WERI-Rb-1 (cell line): ENCODE data around the gene RPS6KA4.

ENCODE experiments used
- DNase-seq: peaks from one replicate; pipeline ENCODE4 v3.0.0-alpha.2; 2020
- H3K27ac ChIP-seq: fragments of 250-450 bp; sonication (Bioruptor Pico); 2 replicates; pipeline ENCODE4 v1.5.1; 2020; ENCODE audit warnings: mild to moderate bottlenecking, moderate library complexity
- H3K27me3 ChIP-seq: fragments of 250-450 bp; sonication (Bioruptor Pico); 2 replicates; pipeline ENCODE4 v1.5.1; 2021; ENCODE audit warnings: mild to moderate bottlenecking, low read depth, moderate library complexity; ENCODE audit not compliant: insufficient read depth, severe bottlenecking
- H3K36me3 ChIP-seq: fragments of 250-450 bp; sonication (Bioruptor Pico); 2 replicates; pipeline ENCODE4 v1.5.1; 2020; ENCODE audit warnings: mild to moderate bottlenecking, moderate library complexity
- H3K4me3 ChIP-seq: 2 replicates; pipeline ENCODE4 v1.5.1; 2011; ENCODE audit warnings: low read depth, mild to moderate bottlenecking, control low read depth, low read length
- H3K9me3 ChIP-seq: fragments of 250-450 bp; sonication (Bioruptor Pico); 2 replicates; pipeline ENCODE4 v1.5.1; 2021; ENCODE audit warnings: mild to moderate bottlenecking, moderate library complexity; ENCODE audit not compliant: severe bottlenecking
- TF ChIP-seq, protein P1 (sequence below): IDR thresholded peaks from 2 replicates; pipeline ENCODE4 v1.5.1; 2011; ENCODE audit warnings: low read depth, mild to moderate bottlenecking, control low read depth, inconsistent platforms, low read length

RPS6KA4 gene

DNA sequence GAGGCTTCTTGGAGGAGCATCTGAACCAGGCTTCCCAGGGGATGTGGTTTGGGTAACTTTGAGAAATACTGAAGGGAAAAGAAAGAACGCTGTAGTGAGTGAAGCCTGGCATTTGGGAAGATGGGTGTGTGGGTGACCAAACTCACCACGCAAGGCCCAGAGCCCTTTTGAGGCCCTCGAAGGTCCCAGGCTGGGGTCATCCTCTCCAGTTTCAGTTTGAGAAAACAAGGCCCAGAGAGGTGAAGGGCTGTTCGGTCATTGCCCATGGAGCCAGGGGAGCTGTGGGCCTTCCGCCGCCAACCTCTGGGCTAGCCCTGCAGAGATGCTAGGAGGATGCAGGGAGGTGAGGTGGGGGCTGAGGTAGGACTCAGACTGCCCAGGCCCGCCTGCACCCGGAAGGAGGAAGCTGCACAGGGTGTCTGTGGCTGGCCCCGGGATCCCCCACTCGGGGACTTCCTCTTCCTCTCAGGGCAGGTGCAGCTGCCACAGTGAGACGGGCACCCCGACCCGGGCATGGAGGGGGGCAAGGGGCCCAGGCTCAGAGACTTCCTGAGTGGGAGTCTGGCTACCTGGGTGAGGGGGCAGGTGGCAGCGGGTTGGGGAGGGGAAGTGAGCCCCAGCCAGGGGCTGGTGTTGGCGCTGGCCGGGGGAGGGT, 19.1 kb upstream of the RPS6KA4 start, which contains the start of gene CCDC88B:
Gene CCDC88B (plus strand): TSS at position 451 of the 655 bp plus-strand sequence. CDS start 63 bp downstream, at position 514.
- peak; percentile 10 for DNase-seq
- TF ChIP-seq, protein P1, sequence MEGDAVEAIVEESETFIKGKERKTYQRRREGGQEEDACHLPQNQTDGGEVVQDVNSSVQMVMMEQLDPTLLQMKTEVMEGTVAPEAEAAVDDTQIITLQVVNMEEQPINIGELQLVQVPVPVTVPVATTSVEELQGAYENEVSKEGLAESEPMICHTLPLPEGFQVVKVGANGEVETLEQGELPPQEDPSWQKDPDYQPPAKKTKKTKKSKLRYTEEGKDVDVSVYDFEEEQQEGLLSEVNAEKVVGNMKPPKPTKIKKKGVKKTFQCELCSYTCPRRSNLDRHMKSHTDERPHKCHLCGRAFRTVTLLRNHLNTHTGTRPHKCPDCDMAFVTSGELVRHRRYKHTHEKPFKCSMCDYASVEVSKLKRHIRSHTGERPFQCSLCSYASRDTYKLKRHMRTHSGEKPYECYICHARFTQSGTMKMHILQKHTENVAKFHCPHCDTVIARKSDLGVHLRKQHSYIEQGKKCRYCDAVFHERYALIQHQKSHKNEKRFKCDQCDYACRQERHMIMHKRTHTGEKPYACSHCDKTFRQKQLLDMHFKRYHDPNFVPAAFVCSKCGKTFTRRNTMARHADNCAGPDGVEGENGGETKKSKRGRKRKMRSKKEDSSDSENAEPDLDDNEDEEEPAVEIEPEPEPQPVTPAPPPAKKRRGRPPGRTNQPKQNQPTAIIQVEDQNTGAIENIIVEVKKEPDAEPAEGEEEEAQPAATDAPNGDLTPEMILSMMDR: no peak
- H3K4me3 ChIP-seq: no peak within 1 kb of the TSS
- no peaks in the 10 kb centered on the region for H3K36me3 ChIP-seq
- no peaks in the 10 kb centered on the region for H3K27me3 ChIP-seq
- no peaks in the 10 kb centered on the region for H3K9me3 ChIP-seq
- H3K27ac ChIP-seq: peak within 1 kb of the TSS; percentile 99

DNA sequence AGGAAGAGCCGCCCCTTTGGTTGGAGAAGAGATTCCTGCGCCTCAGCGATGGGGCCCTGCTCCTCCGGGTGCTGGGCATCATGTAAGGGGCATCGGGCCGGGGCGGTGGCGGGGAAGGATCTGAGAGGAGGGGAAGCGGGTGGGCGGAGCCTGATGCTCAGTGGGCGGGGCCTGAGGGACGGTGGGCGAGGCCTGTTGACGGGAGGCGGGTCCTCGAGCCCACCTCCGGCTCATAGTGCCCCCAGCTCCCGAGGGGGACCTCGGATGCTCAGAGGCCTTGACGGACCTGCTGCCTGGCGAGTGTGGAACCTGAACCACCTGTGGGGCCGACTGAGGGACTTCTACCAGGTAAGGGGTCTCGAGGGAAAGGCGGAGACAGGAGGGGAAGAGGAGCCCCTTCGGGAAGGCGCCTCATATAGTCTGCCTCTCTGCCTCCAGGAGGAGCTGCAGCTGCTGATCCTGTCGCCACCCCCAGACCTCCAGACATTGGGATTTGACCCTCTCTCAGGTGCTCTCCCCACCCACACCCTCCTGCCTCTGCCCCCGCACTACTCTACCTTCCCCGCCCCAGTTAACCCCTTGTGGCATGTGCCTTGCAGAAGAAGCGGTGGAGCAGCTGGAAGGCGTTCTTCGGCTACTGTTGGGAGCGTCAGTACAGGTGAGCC, 18.2 kb upstream of the RPS6KA4 start:
- TF ChIP-seq, protein P1: peak; percentile 35; the same call in 1 of the 2 replicates
- peak; percentile 31 for DNase-seq
- Histone ChIP-seq H3K9me3 (no peaks in the 10 kb centered on the region), H3K27me3 (no peaks in the 10 kb centered on the region), H3K36me3 (no peaks in the 10 kb centered on the region), H3K27ac (peak overlapping the region; percentile 99), H3K4me3 (no peak overlapping the region)

DNA sequence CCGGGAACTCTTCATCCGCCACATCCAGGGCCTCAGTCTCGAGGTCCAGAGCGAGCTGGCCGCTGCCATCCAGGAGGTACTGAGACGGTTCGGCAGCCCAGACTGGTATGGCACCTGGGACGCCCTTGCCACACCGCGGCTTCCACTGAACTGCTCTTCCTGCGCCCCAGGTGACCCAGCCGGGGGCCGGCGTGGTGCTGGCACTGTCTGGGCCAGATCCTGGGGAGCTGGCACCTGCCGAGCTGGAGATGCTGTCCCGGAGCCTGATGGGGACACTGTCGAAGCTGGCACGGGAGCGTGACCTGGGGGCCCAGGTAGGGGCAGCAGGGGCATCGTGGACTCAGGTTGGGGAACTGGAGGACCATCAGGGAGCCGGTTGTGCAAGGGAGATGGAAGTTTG, 17.5 kb upstream of the RPS6KA4 start:
- H3K4me3 ChIP-seq: no peak overlapping the region; the same call in 1 of the 2 replicates
- no peaks in the 10 kb centered on the region for H3K36me3 ChIP-seq
- no peaks in the 10 kb centered on the region for H3K27me3 ChIP-seq
- peak overlapping the region; percentile 99 for H3K27ac ChIP-seq
- TF ChIP-seq, protein P1: no peak
- DNase-seq: no peak
- H3K9me3 ChIP-seq: no peaks in the 10 kb centered on the region

DNA sequence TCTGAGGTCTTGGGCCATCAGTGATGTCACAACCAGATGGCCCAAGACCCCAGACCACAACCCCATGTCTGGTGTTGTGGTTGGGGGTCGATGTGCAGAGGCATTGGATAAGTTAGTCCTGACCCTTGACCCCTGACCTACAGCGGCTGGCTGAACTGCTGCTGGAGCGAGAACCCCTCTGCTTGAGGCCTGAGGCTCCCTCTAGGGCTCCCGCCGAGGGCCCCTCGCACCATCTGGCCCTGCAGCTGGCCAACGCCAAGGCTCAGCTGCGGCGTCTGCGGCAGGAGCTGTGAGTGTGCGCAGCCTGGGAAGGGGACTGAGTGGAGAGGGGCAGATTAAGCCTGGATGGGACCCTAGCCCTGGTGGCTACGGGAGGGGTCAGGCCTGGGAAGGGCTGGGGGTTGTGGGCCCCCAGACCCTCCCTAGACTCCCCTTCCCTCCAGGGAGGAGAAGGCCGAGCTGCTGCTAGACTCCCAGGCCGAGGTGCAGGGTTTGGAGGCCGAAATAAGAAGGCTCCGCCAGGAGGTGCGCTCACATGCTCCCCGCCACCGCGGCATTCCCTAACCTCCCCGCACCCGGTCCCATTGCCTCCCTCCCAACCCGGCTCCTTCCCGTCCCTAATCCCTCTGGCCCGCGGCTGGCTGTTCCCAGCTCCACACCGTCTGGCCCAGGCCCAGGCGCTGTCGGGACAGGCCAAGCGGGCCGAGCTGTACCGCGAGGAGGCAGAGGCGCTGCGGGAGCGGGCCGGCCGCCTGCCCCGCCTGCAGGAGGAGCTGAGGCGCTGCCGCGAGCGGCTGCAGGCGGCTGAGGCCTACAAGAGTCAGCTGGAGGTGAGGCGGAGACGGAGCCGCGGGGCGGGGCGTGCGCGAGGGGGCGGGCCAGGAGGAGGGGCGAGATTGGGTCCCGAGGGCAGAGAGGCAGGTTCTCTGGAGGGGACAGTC, 16.8 kb upstream of the RPS6KA4 start:
- DNase-seq: peak; percentile 94
- Histone ChIP-seq H3K27me3 (no peaks in the 10 kb centered on the region), H3K27ac (peak overlapping the region; percentile 99), H3K9me3 (no peaks in the 10 kb centered on the region), H3K4me3 (peak overlapping the region; percentile 43), H3K36me3 (no peaks in the 10 kb centered on the region)
- TF ChIP-seq, protein P1: peak; percentile 41

DNA sequence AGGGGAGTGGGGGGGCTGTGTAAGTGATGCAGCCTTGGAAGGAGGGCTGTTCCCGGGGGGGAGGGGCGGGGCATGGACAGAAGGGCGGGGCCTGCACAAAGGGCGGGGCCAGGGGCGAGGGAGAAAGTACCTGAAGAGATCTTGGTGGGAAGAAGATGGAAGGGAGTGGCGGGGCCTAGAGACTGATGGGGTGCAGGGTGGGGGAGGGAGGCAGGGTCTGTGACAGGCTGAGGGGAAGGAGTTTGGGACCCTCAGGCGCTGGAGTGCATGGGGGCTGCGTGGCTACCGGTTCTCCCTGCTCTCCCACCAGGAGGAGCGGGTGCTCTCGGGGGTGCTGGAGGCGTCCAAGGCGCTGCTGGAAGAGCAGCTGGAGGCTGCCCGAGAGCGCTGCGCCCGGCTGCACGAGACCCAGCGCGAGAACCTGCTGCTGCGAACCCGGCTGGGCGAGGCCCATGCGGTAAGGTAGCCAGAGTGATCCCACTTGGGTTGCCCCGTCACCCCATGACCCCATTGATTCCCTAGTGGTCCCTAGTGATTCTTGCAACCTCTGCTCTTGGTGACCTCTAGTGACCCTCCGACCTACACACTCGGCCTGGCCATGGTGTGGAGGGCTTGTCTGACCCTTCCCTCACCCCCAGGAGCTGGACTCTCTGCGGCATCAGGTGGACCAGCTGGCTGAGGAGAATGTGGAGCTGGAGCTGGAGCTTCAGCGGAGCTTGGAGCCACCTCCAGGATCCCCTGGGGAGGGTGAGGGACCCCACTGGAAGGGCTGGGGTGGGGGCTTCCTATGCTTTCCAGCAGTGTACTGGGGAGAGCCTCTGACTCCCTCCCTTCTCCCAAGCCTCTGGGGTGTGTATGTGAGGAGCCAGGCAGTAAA, 15.9 kb upstream of the RPS6KA4 start:
- H3K27ac ChIP-seq: peak overlapping the region; percentile 28
- H3K36me3 ChIP-seq: no peaks in the 10 kb centered on the region
- no peaks in the 10 kb centered on the region for H3K9me3 ChIP-seq
- H3K4me3 ChIP-seq: peak overlapping the region; percentile 43
- H3K27me3 ChIP-seq: no peaks in the 10 kb centered on the region
- DNase-seq: peak; percentile 8
- TF ChIP-seq, protein P1: no peak
